ENCODE measurements around the gene ATP10B. TPM values are rescaled to one million over a fixed set of nuclear protein-coding genes. Genes with fewer than 3 reads are reported as not detected.

ATP10B gene
- total RNA-seq, 1 donor from 2014 or later: not detected

DNA sequence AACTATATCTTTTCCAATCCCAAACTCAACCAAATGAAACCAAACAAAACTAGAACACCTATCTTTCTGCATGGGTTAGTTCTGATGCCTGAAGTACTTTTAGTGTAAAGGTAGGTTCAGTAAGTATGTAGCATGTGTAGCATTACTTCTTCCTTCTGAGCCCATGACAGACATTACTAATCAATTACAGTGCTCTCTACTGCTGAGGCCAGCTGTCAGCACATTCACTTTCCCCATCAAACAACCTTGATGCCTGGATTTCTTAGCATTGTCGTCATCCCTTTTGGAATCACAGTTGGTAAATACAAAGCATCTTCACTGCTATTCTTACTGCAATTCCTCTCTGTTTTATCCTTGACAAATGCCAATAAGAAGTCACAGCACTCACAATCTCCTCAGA is 327.2 kb downstream of the ATP10B start:
- Histone ChIP-seq H3K4me3 (no peak overlapping the region), H3K4me1 (no peaks in the 10 kb centered on the region), H3K36me3 (no peaks in the 10 kb centered on the region), H3K27ac (no peak overlapping the region), H3K27me3 (no peaks in the 10 kb centered on the region), H3K9me3 (peaks cover 4% of the 10 kb centered on the region)
- no peak for DNase-seq
- TF ChIP-seq, protein P1, sequence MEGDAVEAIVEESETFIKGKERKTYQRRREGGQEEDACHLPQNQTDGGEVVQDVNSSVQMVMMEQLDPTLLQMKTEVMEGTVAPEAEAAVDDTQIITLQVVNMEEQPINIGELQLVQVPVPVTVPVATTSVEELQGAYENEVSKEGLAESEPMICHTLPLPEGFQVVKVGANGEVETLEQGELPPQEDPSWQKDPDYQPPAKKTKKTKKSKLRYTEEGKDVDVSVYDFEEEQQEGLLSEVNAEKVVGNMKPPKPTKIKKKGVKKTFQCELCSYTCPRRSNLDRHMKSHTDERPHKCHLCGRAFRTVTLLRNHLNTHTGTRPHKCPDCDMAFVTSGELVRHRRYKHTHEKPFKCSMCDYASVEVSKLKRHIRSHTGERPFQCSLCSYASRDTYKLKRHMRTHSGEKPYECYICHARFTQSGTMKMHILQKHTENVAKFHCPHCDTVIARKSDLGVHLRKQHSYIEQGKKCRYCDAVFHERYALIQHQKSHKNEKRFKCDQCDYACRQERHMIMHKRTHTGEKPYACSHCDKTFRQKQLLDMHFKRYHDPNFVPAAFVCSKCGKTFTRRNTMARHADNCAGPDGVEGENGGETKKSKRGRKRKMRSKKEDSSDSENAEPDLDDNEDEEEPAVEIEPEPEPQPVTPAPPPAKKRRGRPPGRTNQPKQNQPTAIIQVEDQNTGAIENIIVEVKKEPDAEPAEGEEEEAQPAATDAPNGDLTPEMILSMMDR (IDR thresholded peaks at IDR 0.05): no peak
- ATAC-seq: no peak
- intact Hi-C loops (cut with DNase I): no loop called here

GRCh38 chr5:160523502-160524163 is 328.4 kb downstream of the ATP10B start:
- Histone ChIP-seq H3K4me1 (no peaks in the 10 kb centered on the region), H3K9me3 (no peaks in the 10 kb centered on the region), H3K27me3 (no peaks in the 10 kb centered on the region), H3K36me3 (no peaks in the 10 kb centered on the region), H3K27ac (no peak overlapping the region), H3K4me3 (no peak overlapping the region)
- TF ChIP-seq, protein P1 (IDR thresholded peaks at IDR 0.05): no peak
- no peak for ATAC-seq
- DNase-seq: no peak
- intact Hi-C loops (cut with DNase I): no loop called here

GRCh38 chr5:160521392-160521663 is 330.7 kb downstream of the ATP10B start:
- no peak overlapping the region for H3K4me3 ChIP-seq
- no peaks in the 10 kb centered on the region for H3K27me3 ChIP-seq
- TF ChIP-seq, protein P1 (IDR thresholded peaks at IDR 0.05): no peak
- no peak for DNase-seq
- intact Hi-C loops (cut with DNase I): no loop called here
- no peak overlapping the region for H3K27ac ChIP-seq
- no peak for ATAC-seq
- H3K4me1 ChIP-seq: no peaks in the 10 kb centered on the region
- H3K9me3 ChIP-seq: no peaks in the 10 kb centered on the region
- H3K36me3 ChIP-seq: no peaks in the 10 kb centered on the region

GRCh38 chr5:160520609-160521391 is 331.2 kb downstream of the ATP10B start:
- ATAC-seq (no peak), DNase-seq (no peak)
- Histone ChIP-seq H3K4me3 (no peak overlapping the region), H3K27ac (no peak overlapping the region), H3K4me1 (no peaks in the 10 kb centered on the region), H3K36me3 (no peaks in the 10 kb centered on the region), H3K27me3 (no peaks in the 10 kb centered on the region), H3K9me3 (no peaks in the 10 kb centered on the region)
- TF ChIP-seq, protein P1 (IDR thresholded peaks at IDR 0.05): no peak
- intact Hi-C loops (cut with DNase I): no loop called here

DNA sequence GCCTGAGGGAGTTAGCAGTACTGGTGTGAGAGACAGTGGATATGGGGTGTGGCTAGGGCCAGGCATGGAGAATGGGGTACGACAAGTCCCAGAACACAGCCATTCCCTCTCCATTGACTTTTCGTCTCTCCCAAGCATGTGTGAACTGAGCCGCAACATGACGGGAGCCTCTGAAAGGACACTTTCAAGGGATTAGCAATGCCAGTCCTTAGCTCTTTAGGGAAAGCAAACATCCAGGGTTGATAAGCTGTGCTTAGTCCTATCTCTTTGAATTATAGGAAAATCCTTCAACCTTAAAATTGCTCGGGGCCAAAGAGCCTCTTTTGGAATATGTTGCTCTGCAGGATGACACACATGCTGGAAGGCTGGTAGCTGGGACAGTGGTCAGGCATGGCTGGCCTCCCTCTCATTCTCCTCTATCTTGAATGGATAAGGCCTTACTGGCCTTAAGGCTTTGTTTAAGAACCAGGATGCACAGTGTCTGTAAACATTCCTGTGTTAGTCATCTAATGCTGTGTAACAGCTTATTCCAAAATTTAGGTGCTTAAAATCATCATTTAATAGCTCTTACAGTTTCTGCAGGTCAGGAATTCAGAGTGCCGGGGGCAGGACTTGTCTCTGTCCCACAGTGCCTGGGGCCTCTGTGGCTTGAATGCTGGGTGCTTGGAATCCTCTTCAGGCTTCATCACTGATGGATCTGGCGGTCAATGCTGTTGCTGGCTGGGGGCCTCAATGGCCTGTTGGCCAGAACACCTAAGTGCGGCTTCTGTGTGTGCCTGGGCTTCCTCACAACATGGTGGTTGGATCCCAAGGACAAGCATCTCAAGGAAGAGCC is 335.1 kb downstream of the ATP10B start:
- Histone ChIP-seq H3K4me1 (no peaks in the 10 kb centered on the region), H3K27me3 (no peaks in the 10 kb centered on the region), H3K27ac (no peak overlapping the region), H3K4me3 (no peak overlapping the region), H3K36me3 (no peaks in the 10 kb centered on the region), H3K9me3 (no peaks in the 10 kb centered on the region)
- ATAC-seq (no peak), DNase-seq (no peak)
- TF ChIP-seq, protein P1 (IDR thresholded peaks at IDR 0.05): no peak
- intact Hi-C loops (cut with DNase I): no loop called here

Measured in upper lobe of right lung (tissue), 1 donor.